HG03135 (cell line): ENCODE data around the gene TIMM8A.

Experiments used
- ATAC-seq: cut with Tn5 transposase; IDR thresholded peaks from one replicate; pipeline ENCODE4 v1.9.1; 2021; ENCODE audit warnings: mild to moderate bottlenecking, moderate library complexity; ENCODE audit not compliant: unreplicated experiment

Gene TIMM8A

GRCh38 chrX:101348452-101349192 lies at the start of gene TIMM8A:
Gene TIMM8A, minus strand, starts transcription at chrX:101348742. Its CDS starts 78 bp downstream, at chrX:101348664.
- peak; percentile 97 for ATAC-seq

GRCh38 chrX:101397779-101398178 lies 49.2 kb upstream of the TIMM8A start:
- ATAC-seq = no peak

GRCh38 chrX:101395789-101396188 lies 47.2 kb upstream of the TIMM8A start:
- ATAC-seq = no peak

- no peak for ATAC-seq
These were observed 45.8 kb upstream of the TIMM8A start for GRCh38 chrX:101394372-101394771.

- no peak for ATAC-seq
These were observed 45.2 kb upstream of the TIMM8A start for GRCh38 chrX:101393530-101394305.

- no peak for ATAC-seq
These were observed 43.3 kb upstream of the TIMM8A start for GRCh38 chrX:101391831-101392230.

- ATAC-seq = peak; percentile 79
These were observed 42.4 kb upstream of the TIMM8A start, which contains the start of gene RPL36A for GRCh38 chrX:101390664-101391525. Gene RPL36A, plus strand, starts transcription at chrX:101391011. Its CDS starts 33 bp downstream, at chrX:101391044.

- ATAC-seq = no peak
These were observed 40.1 kb upstream of the TIMM8A start for GRCh38 chrX:101388604-101389003.

GRCh38 chrX:101386542-101386885 lies 38.0 kb upstream of the TIMM8A start:
- ATAC-seq = no peak

GRCh38 chrX:101385795-101386541 lies 37.4 kb upstream of the TIMM8A start, which contains the start of gene BTK:
Gene BTK, minus strand, starts transcription at chrX:101386191. Its CDS starts 10,907 bp downstream, at chrX:101375284.
- peak; percentile 61 for ATAC-seq

- ATAC-seq = no peak
These were observed 36.6 kb upstream of the TIMM8A start for GRCh38 chrX:101385026-101385684.

GRCh38 chrX:101383679-101384205 lies 35.2 kb upstream of the TIMM8A start:
- peak; percentile 65 for ATAC-seq

GRCh38 chrX:101377547-101377946 lies 29.0 kb upstream of the TIMM8A start:
- no peak for ATAC-seq

GRCh38 chrX:101370888-101371504 lies 22.5 kb upstream of the TIMM8A start:
- peak; percentile 50 for ATAC-seq

- ATAC-seq = no peak
These were observed 21.1 kb upstream of the TIMM8A start for GRCh38 chrX:101369687-101370086.

- ATAC-seq = no peak
These were observed 20.3 kb upstream of the TIMM8A start for GRCh38 chrX:101368800-101369199.

- no peak for ATAC-seq
These were observed 16.8 kb upstream of the TIMM8A start for GRCh38 chrX:101365301-101365795.

GRCh38 chrX:101362757-101363156 lies 14.2 kb upstream of the TIMM8A start:
- no peak for ATAC-seq

GRCh38 chrX:101362116-101362515 lies 13.6 kb upstream of the TIMM8A start:
- no peak for ATAC-seq
